ENCODE data around the gene DDX55.
"Not testable (repeated sequence)": the region's sequence is repeated elsewhere in the genome, so short reads cannot be mapped to it uniquely, and the experiment has no call there.

Gene DDX55

GRCh38 chr12:123601602-123602489 lies at the start of gene DDX55:
DDX55 (plus strand) TSS chr12:123602099; CDS start chr12:123602149, 50 bp downstream.
- peak; percentile 66 to 74 for DNase-seq (ENCODE audit: extremely low read depth in 1 of 2, low read depth in 1 of 2)

GRCh38 chr12:123554136-123554535 lies 47.8 kb upstream of the DDX55 start:
- DNase-seq (ENCODE audit: extremely low read depth in 1 of 2, low read depth in 1 of 2): not testable (repeated sequence)

- not testable (repeated sequence) for DNase-seq (ENCODE audit: extremely low read depth in 1 of 2, low read depth in 1 of 2)
Measured at GRCh38 chr12:123554843-123555242, 47.1 kb upstream of the DDX55 start.

- DNase-seq (ENCODE audit: extremely low read depth in 1 of 2, low read depth in 1 of 2): not testable (repeated sequence)
Measured at GRCh38 chr12:123558487-123558886, 43.4 kb upstream of the DDX55 start.

- no peak for DNase-seq (ENCODE audit: extremely low read depth in 1 of 2, low read depth in 1 of 2)
Measured at GRCh38 chr12:123559468-123559867, 42.4 kb upstream of the DDX55 start.

GRCh38 chr12:123571343-123571813 lies 30.5 kb upstream of the DDX55 start:
- no peak for DNase-seq (ENCODE audit: extremely low read depth in 1 of 2, low read depth in 1 of 2)

GRCh38 chr12:123572391-123572790 lies 29.5 kb upstream of the DDX55 start:
- DNase-seq (ENCODE audit: extremely low read depth in 1 of 2, low read depth in 1 of 2): no peak

- DNase-seq (ENCODE audit: extremely low read depth in 1 of 2, low read depth in 1 of 2): no peak
Measured at GRCh38 chr12:123573870-123574269, 28.0 kb upstream of the DDX55 start.

- DNase-seq (ENCODE audit: extremely low read depth in 1 of 2, low read depth in 1 of 2): no peak
Measured at GRCh38 chr12:123576611-123577010, 25.3 kb upstream of the DDX55 start.

- no peak for DNase-seq (ENCODE audit: extremely low read depth in 1 of 2, low read depth in 1 of 2)
Measured at GRCh38 chr12:123578243-123578642, 23.7 kb upstream of the DDX55 start.

GRCh38 chr12:123578829-123579228 lies 23.1 kb upstream of the DDX55 start:
- DNase-seq (ENCODE audit: extremely low read depth in 1 of 2, low read depth in 1 of 2): not testable (repeated sequence)

- no peak for DNase-seq (ENCODE audit: extremely low read depth in 1 of 2, low read depth in 1 of 2)
Measured at GRCh38 chr12:123580772-123581171, 21.1 kb upstream of the DDX55 start.

GRCh38 chr12:123591702-123592481 lies 10.0 kb upstream of the DDX55 start:
- no peak for DNase-seq (ENCODE audit: extremely low read depth in 1 of 2, low read depth in 1 of 2)

GRCh38 chr12:123595729-123596128 lies 6.2 kb upstream of the DDX55 start:
- no peak for DNase-seq (ENCODE audit: extremely low read depth in 1 of 2, low read depth in 1 of 2)

- no peak for DNase-seq (ENCODE audit: extremely low read depth in 1 of 2, low read depth in 1 of 2)
Measured at GRCh38 chr12:123597100-123597499, 4.8 kb upstream of the DDX55 start.

GRCh38 chr12:123598522-123598921 lies 3.4 kb upstream of the DDX55 start:
- DNase-seq (ENCODE audit: extremely low read depth in 1 of 2, low read depth in 1 of 2): no peak

- no peak for DNase-seq (ENCODE audit: extremely low read depth in 1 of 2, low read depth in 1 of 2)
Measured at GRCh38 chr12:123599310-123599709, 2.6 kb upstream of the DDX55 start.

- DNase-seq (ENCODE audit: extremely low read depth in 1 of 2, low read depth in 1 of 2): no peak
Measured at GRCh38 chr12:123599721-123600120, 2.2 kb upstream of the DDX55 start.

- no peak for DNase-seq (ENCODE audit: extremely low read depth in 1 of 2, low read depth in 1 of 2)
Measured at GRCh38 chr12:123602651-123603195, 824 bp downstream of the DDX55 start.

GRCh38 chr12:123603495-123603894 lies 1.6 kb downstream of the DDX55 start:
- not testable (repeated sequence) for DNase-seq (ENCODE audit: extremely low read depth in 1 of 2, low read depth in 1 of 2)

- DNase-seq (ENCODE audit: extremely low read depth in 1 of 2, low read depth in 1 of 2): no peak
Measured at GRCh38 chr12:123607756-123608155, 5.9 kb downstream of the DDX55 start.

Data from activated CD8-positive, alpha-beta memory T cell treated with anti-CD3 and anti-CD28 coated beads for 1 hour (primary cell).